ENCODE data around the gene SPTBN1. TPM values are rescaled to one million over a fixed set of nuclear protein-coding genes. Genes with fewer than 3 reads are reported as not detected.

SPTBN1 gene
- total RNA-seq, 6 experiments from 2014 or later, result 128 to 169 (median 159) TPM

GRCh38 chr2:54582987-54583386, 126.9 kb downstream of the SPTBN1 start:
- no peak for DNase-seq
- Mint-ChIP-seq H3K4me1 (ENCODE audit: low read depth) (peaks cover 30% of the 10 kb centered on the region), H3K9me3 (no peaks in the 10 kb centered on the region), H3K27me3 (ENCODE audit: insufficient read depth) (peaks cover 3% of the 10 kb centered on the region; the same call in 1 of the 2 replicates), H3K27ac (no peak overlapping the region), H3K4me3 (no peak overlapping the region), H3K36me3 (ENCODE audit: low read depth) (peaks cover 5% of the 10 kb centered on the region; the same call in 1 of the 2 replicates)
- TF ChIP-seq CTCF (IDR thresholded peaks at IDR 0.05), result no peak

- DNase-seq, result no peak
- H3K9me3 Mint-ChIP-seq, result no peaks in the 10 kb centered on the region
- H3K27ac Mint-ChIP-seq, result no peak overlapping the region
- peaks cover 3% of the 10 kb centered on the region; the same call in 1 of the 2 replicates for H3K27me3 Mint-ChIP-seq (ENCODE audit: insufficient read depth)
- H3K36me3 Mint-ChIP-seq (ENCODE audit: low read depth), result 0 out of 2 replicates have a peak, but pooled peaks cover 5% of the 10 kb centered on the region
- TF ChIP-seq CTCF (IDR thresholded peaks at IDR 0.05), result no peak
- H3K4me3 Mint-ChIP-seq, result no peak overlapping the region
- peaks cover 42% of the 10 kb centered on the region for H3K4me1 Mint-ChIP-seq (ENCODE audit: low read depth)
Measured at GRCh38 chr2:54584598-54584997, 128.5 kb downstream of the SPTBN1 start.

- Mint-ChIP-seq H3K9me3 (no peaks in the 10 kb centered on the region), H3K4me1 (ENCODE audit: low read depth) (peaks cover 49% of the 10 kb centered on the region), H3K4me3 (no peak overlapping the region), H3K36me3 (ENCODE audit: low read depth) (peaks cover 7% of the 10 kb centered on the region; the same call in 1 of the 2 replicates), H3K27me3 (ENCODE audit: insufficient read depth) (peaks cover 3% of the 10 kb centered on the region; the same call in 1 of the 2 replicates), H3K27ac (no peak overlapping the region)
- no peak for TF ChIP-seq CTCF (IDR thresholded peaks at IDR 0.05)
- DNase-seq, result no peak
Measured at GRCh38 chr2:54585136-54585733, 129.1 kb downstream of the SPTBN1 start.

- H3K4me3 Mint-ChIP-seq, result no peak overlapping the region
- no peaks in the 10 kb centered on the region for H3K9me3 Mint-ChIP-seq
- H3K36me3 Mint-ChIP-seq (ENCODE audit: low read depth), result peaks cover 12% of the 10 kb centered on the region
- H3K27me3 Mint-ChIP-seq (ENCODE audit: insufficient read depth), result peaks cover 3% of the 10 kb centered on the region; the same call in 1 of the 2 replicates
- no peak for DNase-seq
- H3K4me1 Mint-ChIP-seq (ENCODE audit: low read depth), result peaks cover 54% of the 10 kb centered on the region
- TF ChIP-seq CTCF (IDR thresholded peaks at IDR 0.05), result no peak
- H3K27ac Mint-ChIP-seq, result no peak overlapping the region
Measured at GRCh38 chr2:54586062-54586461, 129.9 kb downstream of the SPTBN1 start.

GRCh38 chr2:54586494-54586893, 130.4 kb downstream of the SPTBN1 start:
- Mint-ChIP-seq H3K4me3 (no peak overlapping the region), H3K36me3 (ENCODE audit: low read depth) (peaks cover 12% of the 10 kb centered on the region), H3K27ac (no peak overlapping the region), H3K4me1 (ENCODE audit: low read depth) (peaks cover 54% of the 10 kb centered on the region), H3K27me3 (ENCODE audit: insufficient read depth) (peaks cover 3% of the 10 kb centered on the region; the same call in 1 of the 2 replicates), H3K9me3 (no peaks in the 10 kb centered on the region)
- no peak for TF ChIP-seq CTCF (IDR thresholded peaks at IDR 0.05)
- DNase-seq, result no peak
